Adipocyte (in vitro differentiated cells): ENCODE data around the gene ZDHHC24.
"Not testable (repeated sequence)": the region's sequence is repeated elsewhere in the genome, so short reads cannot be mapped to it uniquely, and the experiment has no call there.

Experiments
- DNase-seq: peaks from one replicate; pipeline ENCODE4 v3.0.0-alpha.2; 2015; ENCODE audit warnings: low read depth
- H3K27me3 ChIP-seq: replicated peaks from 2 replicates; pipeline ENCODE4 v1.7.0; 2013; ENCODE audit warnings: mild to moderate bottlenecking, low read length, moderate library complexity; ENCODE audit not compliant: control insufficient read depth, insufficient read depth
- H3K36me3 ChIP-seq: 2 replicates; pipeline ENCODE4 v1.7.0; 2013; ENCODE audit warnings: low read length, mild to moderate bottlenecking, moderate library complexity; ENCODE audit not compliant: control insufficient read depth, insufficient read depth, severe bottlenecking
- H3K4me1 ChIP-seq: 2 replicates; pipeline ENCODE4 v1.7.0; 2013; ENCODE audit warnings: mild to moderate bottlenecking, low read length, moderate library complexity; ENCODE audit not compliant: control insufficient read depth, insufficient read depth
- H3K4me3 ChIP-seq: 2 replicates; pipeline ENCODE4 v1.7.0; 2013; ENCODE audit warnings: mild to moderate bottlenecking, low read length, moderate library complexity
- H3K9ac ChIP-seq: 2 replicates; pipeline ENCODE4 v1.7.0; 2013; ENCODE audit warnings: mild to moderate bottlenecking, low read length, moderate library complexity
- H3K9me3 ChIP-seq: 2 replicates; pipeline ENCODE4 v1.7.0; 2013; ENCODE audit warnings: mild to moderate bottlenecking, low read length, moderate library complexity; ENCODE audit not compliant: control insufficient read depth

The ZDHHC24 gene

GRCh38 chr11:66542362-66542761 lies 3.5 kb downstream of the ZDHHC24 start:
- H3K27me3 ChIP-seq, result no peaks in the 10 kb centered on the region
- no peak overlapping the region for H3K4me3 ChIP-seq
- DNase-seq, result peak; percentile 16

GRCh38 chr11:66541892-66542291 lies 4.0 kb downstream of the ZDHHC24 start:
- H3K4me3 ChIP-seq, result no peak overlapping the region
- H3K27me3 ChIP-seq, result no peaks in the 10 kb centered on the region
- H3K9me3 ChIP-seq, result no peaks in the 10 kb centered on the region
- no peak overlapping the region for H3K9ac ChIP-seq
- peaks cover 7% of the 10 kb centered on the region for H3K36me3 ChIP-seq
- DNase-seq, result no peak
- peaks cover 30% of the 10 kb centered on the region for H3K4me1 ChIP-seq

More at GRCh38 chr11:66542362-66542761, 3.5 kb downstream of the ZDHHC24 start:
- H3K36me3 ChIP-seq, result peaks cover 7% of the 10 kb centered on the region
- no peak overlapping the region for H3K9ac ChIP-seq
- no peaks in the 10 kb centered on the region for H3K9me3 ChIP-seq
- H3K4me1 ChIP-seq, result peaks cover 30% of the 10 kb centered on the region

- not testable (repeated sequence) for H3K9me3 ChIP-seq, H3K4me3 ChIP-seq, H3K9ac ChIP-seq, DNase-seq, H3K27me3 ChIP-seq
- peaks cover 11% of the 10 kb centered on the region for H3K36me3 ChIP-seq
- H3K4me1 ChIP-seq, result peaks cover 25% of the 10 kb centered on the region
These were observed 5.2 kb downstream of the ZDHHC24 start for GRCh38 chr11:66540598-66540997.

- no peak for DNase-seq
- peaks cover 11% of the 10 kb centered on the region for H3K36me3 ChIP-seq
- no peak overlapping the region for H3K4me3 ChIP-seq
- peaks cover 20% of the 10 kb centered on the region for H3K4me1 ChIP-seq
- H3K9ac ChIP-seq, result no peak overlapping the region
- no peaks in the 10 kb centered on the region for H3K9me3 ChIP-seq
- H3K27me3 ChIP-seq, result no peaks in the 10 kb centered on the region
These were observed 6.0 kb downstream of the ZDHHC24 start for GRCh38 chr11:66539870-66540213.

- H3K4me1 ChIP-seq, result peaks cover 16% of the 10 kb centered on the region
- no peaks in the 10 kb centered on the region for H3K27me3 ChIP-seq
- H3K4me3 ChIP-seq, result no peak overlapping the region
- H3K36me3 ChIP-seq, result peaks cover 11% of the 10 kb centered on the region
- H3K9ac ChIP-seq, result no peak overlapping the region
- H3K9me3 ChIP-seq, result no peaks in the 10 kb centered on the region
- DNase-seq, result no peak
These were observed 6.5 kb downstream of the ZDHHC24 start for GRCh38 chr11:66539170-66539869.

- Histone ChIP-seq H3K27me3 (no peaks in the 10 kb centered on the region), H3K4me1 (no peaks in the 10 kb centered on the region), H3K4me3 (no peak overlapping the region), H3K36me3 (peaks cover 4% of the 10 kb centered on the region), H3K9me3 (no peaks in the 10 kb centered on the region), H3K9ac (no peak overlapping the region)
- DNase-seq, result no peak
These were observed 13.1 kb downstream of the ZDHHC24 start for GRCh38 chr11:66532784-66533183.

- Histone ChIP-seq H3K36me3 (peaks cover 4% of the 10 kb centered on the region), H3K4me3 (no peak overlapping the region), H3K4me1 (no peaks in the 10 kb centered on the region), H3K9me3 (no peaks in the 10 kb centered on the region), H3K27me3 (no peaks in the 10 kb centered on the region), H3K9ac (no peak overlapping the region)
- DNase-seq, result no peak
These were observed 14.0 kb downstream of the ZDHHC24 start for GRCh38 chr11:66531841-66532240.

GRCh38 chr11:66530927-66531709 lies 14.7 kb downstream of the ZDHHC24 start:
- Histone ChIP-seq H3K4me1 (no peaks in the 10 kb centered on the region), H3K9me3 (no peaks in the 10 kb centered on the region), H3K9ac (no peak overlapping the region), H3K4me3 (no peak overlapping the region), H3K27me3 (no peaks in the 10 kb centered on the region), H3K36me3 (no peaks in the 10 kb centered on the region)
- no peak for DNase-seq

GRCh38 chr11:66529655-66530054 lies 16.2 kb downstream of the ZDHHC24 start:
- Histone ChIP-seq H3K9ac (no peak overlapping the region), H3K9me3 (no peaks in the 10 kb centered on the region), H3K27me3 (no peaks in the 10 kb centered on the region), H3K4me1 (no peaks in the 10 kb centered on the region), H3K4me3 (no peak overlapping the region), H3K36me3 (no peaks in the 10 kb centered on the region)
- DNase-seq, result no peak

- H3K4me3 ChIP-seq, result no peak overlapping the region
These were observed 16.8 kb downstream of the ZDHHC24 start for GRCh38 chr11:66529069-66529468.

GRCh38 chr11:66524304-66525040 lies 21.4 kb downstream of the ZDHHC24 start:
- Histone ChIP-seq H3K36me3 (peaks cover 33% of the 10 kb centered on the region), H3K27me3 (no peaks in the 10 kb centered on the region), H3K4me3 (no peak overlapping the region), H3K9me3 (no peaks in the 10 kb centered on the region), H3K9ac (no peak overlapping the region), H3K4me1 (no peaks in the 10 kb centered on the region)
- DNase-seq, result no peak

More at GRCh38 chr11:66529069-66529468, 16.8 kb downstream of the ZDHHC24 start:
- Histone ChIP-seq H3K4me1 (no peaks in the 10 kb centered on the region), H3K27me3 (no peaks in the 10 kb centered on the region), H3K9me3 (no peaks in the 10 kb centered on the region), H3K36me3 (no peaks in the 10 kb centered on the region), H3K9ac (no peak overlapping the region)
- DNase-seq, result no peak
